Measurements from ENCODE around the gene CDK5RAP3. TPM values are rescaled to one million over a fixed set of nuclear protein-coding genes. Genes with fewer than 3 reads are reported as not detected.

Gene CDK5RAP3
- total RNA-seq, 1 experiment from 2014 or later = 149 TPM

DNA sequence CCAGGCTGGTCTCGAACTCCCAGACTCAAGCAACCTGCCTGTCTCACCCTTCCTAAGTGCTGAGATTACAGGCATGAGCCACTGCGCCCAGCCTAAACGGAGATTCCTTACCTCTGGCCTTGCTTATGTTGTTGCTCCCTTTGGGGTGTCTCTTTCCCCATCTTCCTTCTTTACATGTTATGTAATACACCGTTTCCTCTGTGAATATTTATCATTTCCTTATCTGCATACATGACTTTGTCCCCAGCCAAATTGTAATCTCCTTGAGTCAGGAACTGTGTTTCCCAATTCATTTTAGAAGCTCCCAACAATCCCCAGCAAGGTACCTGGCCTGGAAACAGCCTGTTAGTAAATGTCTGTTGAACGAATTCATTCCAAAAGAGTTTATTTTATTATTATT is 51.0 kb downstream of the CDK5RAP3 start:
- H3K79me2 ChIP-seq (ENCODE audit: insufficient read depth, low read length) = no peaks in the 10 kb centered on the region
- no peak overlapping the region for H4K8ac ChIP-seq (replicated peaks; ENCODE audit: insufficient read length, low read depth, low read length)
- H3T11ph ChIP-seq (ENCODE audit: low read length) = no peak overlapping the region
- H2BK20ac ChIP-seq (ENCODE audit: low read depth, low read length, poor library complexity, severe bottlenecking) = no peak overlapping the region
- H3K9me3 ChIP-seq (ENCODE audit: control insufficient read depth, low read depth, low read length) = no peaks in the 10 kb centered on the region
- H4K5ac ChIP-seq (ENCODE audit: insufficient read length, low read depth, low read length) = no peak overlapping the region
- peaks cover 2% of the 10 kb centered on the region; the same call in 1 of the 2 replicates for H3K27me3 ChIP-seq (ENCODE audit: insufficient read depth, low read length)
- no peak overlapping the region for H4K91ac ChIP-seq (ENCODE audit: insufficient read length, low read depth, low read length)
- H3K4me2 ChIP-seq (ENCODE audit: insufficient read depth, insufficient read length, low read length) = no peak overlapping the region
- no peak overlapping the region for H3K18ac ChIP-seq (ENCODE audit: insufficient read length, low read depth, low read length)
- no peak overlapping the region for H3K27ac Mint-ChIP-seq
- no peak overlapping the region for H3K56ac ChIP-seq (ENCODE audit: insufficient read length, low read depth, low read length)
- no peak overlapping the region for H2BK12ac ChIP-seq (ENCODE audit: insufficient read length, low read depth, low read length)
- WGBS (ENCODE audit: extremely low coverage, insufficient read length, low lambda C conversion rate) = no CpG with 5 or more reads among the region's 5 CpGs
- no peaks in the 10 kb centered on the region for H3K36me3 Mint-ChIP-seq (ENCODE audit: insufficient read depth in 1 of 3, low read depth in 3 of 3)
- H3K9ac ChIP-seq (ENCODE audit: extremely low read depth, insufficient read length, low read length) = no peak overlapping the region
- no peak overlapping the region for H2AFZ ChIP-seq (ENCODE audit: low read length)
- no peak for DNase-seq
- H3K23me2 ChIP-seq (ENCODE audit: insufficient read length, low read depth, low read length, poor library complexity, severe bottlenecking) = peaks cover 19% of the 10 kb centered on the region
- H3K4ac ChIP-seq (ENCODE audit: low read depth, low read length) = no peak overlapping the region
- H3K27me3 Mint-ChIP-seq (ENCODE audit: low read depth) = peaks cover 35% of the 10 kb centered on the region
- H3K79me1 ChIP-seq (ENCODE audit: insufficient read depth, low read depth, low read length, poor library complexity, severe bottlenecking) = no peaks in the 10 kb centered on the region
- no peaks in the 10 kb centered on the region; a peak in 1 of 5 replicates for H3K9me3 Mint-ChIP-seq
- no peak overlapping the region for H2AK5ac ChIP-seq (ENCODE audit: insufficient read length, low read length)
- no peak overlapping the region for H3K14ac ChIP-seq (ENCODE audit: insufficient read depth, low read length)
- H2BK120ac ChIP-seq (ENCODE audit: low read depth, low read length, poor library complexity, severe bottlenecking) = no peak overlapping the region
- H2BK15ac ChIP-seq (ENCODE audit: low read depth, low read length) = no peak overlapping the region
- TF ChIP-seq, protein P1, sequence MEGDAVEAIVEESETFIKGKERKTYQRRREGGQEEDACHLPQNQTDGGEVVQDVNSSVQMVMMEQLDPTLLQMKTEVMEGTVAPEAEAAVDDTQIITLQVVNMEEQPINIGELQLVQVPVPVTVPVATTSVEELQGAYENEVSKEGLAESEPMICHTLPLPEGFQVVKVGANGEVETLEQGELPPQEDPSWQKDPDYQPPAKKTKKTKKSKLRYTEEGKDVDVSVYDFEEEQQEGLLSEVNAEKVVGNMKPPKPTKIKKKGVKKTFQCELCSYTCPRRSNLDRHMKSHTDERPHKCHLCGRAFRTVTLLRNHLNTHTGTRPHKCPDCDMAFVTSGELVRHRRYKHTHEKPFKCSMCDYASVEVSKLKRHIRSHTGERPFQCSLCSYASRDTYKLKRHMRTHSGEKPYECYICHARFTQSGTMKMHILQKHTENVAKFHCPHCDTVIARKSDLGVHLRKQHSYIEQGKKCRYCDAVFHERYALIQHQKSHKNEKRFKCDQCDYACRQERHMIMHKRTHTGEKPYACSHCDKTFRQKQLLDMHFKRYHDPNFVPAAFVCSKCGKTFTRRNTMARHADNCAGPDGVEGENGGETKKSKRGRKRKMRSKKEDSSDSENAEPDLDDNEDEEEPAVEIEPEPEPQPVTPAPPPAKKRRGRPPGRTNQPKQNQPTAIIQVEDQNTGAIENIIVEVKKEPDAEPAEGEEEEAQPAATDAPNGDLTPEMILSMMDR (conservative IDR thresholded peaks at IDR 0.05) = no peak
- no peak overlapping the region for H3K27ac ChIP-seq (ENCODE audit: insufficient read length, low read depth, low read length)
- no peak overlapping the region for H3K23ac ChIP-seq (ENCODE audit: insufficient read length, low read depth, low read length)
- H4K20me1 ChIP-seq (ENCODE audit: control insufficient read depth, insufficient read depth, insufficient read length) = no peaks in the 10 kb centered on the region
- no peak overlapping the region for H2BK5ac ChIP-seq (ENCODE audit: insufficient read length, low read length)
- peaks cover 28 to 30% of the 10 kb centered on the region in 2 experiments for H3K4me1 Mint-ChIP-seq
- H3K4me1 ChIP-seq (ENCODE audit: insufficient read depth, low read length) = no peaks in the 10 kb centered on the region
- no peak overlapping the region for H3K4me3 Mint-ChIP-seq
